Activated B cell treated with CpG ODN at 0.5 μM for 24 hours (primary cell): ENCODE results near the gene NCR1. TPM values are rescaled to one million over a fixed set of nuclear protein-coding genes. Genes with fewer than 3 reads are reported as not detected.

Experiments
- ATAC-seq: fragments of 200-7000 bp; cut with Tn5 transposase; one replicate; pipeline ENCODE4 v1.10.0; 2021; ENCODE audit warnings: low read depth, mild to moderate bottlenecking, moderate library complexity
- CTCF ChIA-PET: fragments of 350-600 bp; sonication (Branson Sonifier 250); formaldehyde crosslinking; loops from one replicate; lab custom pipeline; 2021; ENCODE audit warnings: antibody characterized with exemption; lab: Charles Lee
- POLR2A ChIA-PET: fragments of 350-600 bp; sonication (Branson Sonifier 250); formaldehyde crosslinking; loops from one replicate; lab custom pipeline; 2021; ENCODE audit warnings: antibody characterized with exemption; lab: Charles Lee
- DNase-seq: peaks from one replicate; pipeline ENCODE4 v3.0.0; 2022
- H3K27ac Mint-ChIP-seq: one replicate; pipeline ENCODE4 v1.8.0; 2020; ENCODE audit warnings: mixed read lengths
- H3K27me3 Mint-ChIP-seq: one replicate; pipeline ENCODE4 v1.8.0; 2021; ENCODE audit warnings: mixed read lengths
- H3K36me3 Mint-ChIP-seq: one replicate; pipeline ENCODE4 v1.8.0; 2021; ENCODE audit warnings: low read depth, mixed read lengths
- H3K4me1 Mint-ChIP-seq: one replicate; pipeline ENCODE4 v1.8.0; 2021; ENCODE audit warnings: mixed read lengths
- H3K4me3 Mint-ChIP-seq: one replicate; pipeline ENCODE4 v1.8.0; 2020; ENCODE audit warnings: mild to moderate bottlenecking, mixed read lengths
- H3K9me3 Mint-ChIP-seq: one replicate; pipeline ENCODE4 v1.8.0; 2020; ENCODE audit warnings: mixed read lengths
- intact Hi-C: fragments of 100-400 bp; cut with micrococcal nuclease; formaldehyde crosslinking; loops from one replicate; pipeline ENCODE4 v1.15.1; 2024
- total RNA-seq: library from RNA; stranded (reverse); gene quantifications from 2 replicates; pipeline ENCODE4 v1.2.3, GENCODE V29; 2022
- TF ChIP-seq, protein P1 (sequence below): fragments of 200-600 bp; IDR thresholded peaks from one replicate; pipeline ENCODE4 v1.8.0; 2022; ENCODE audit warnings: antibody characterized with exemption, mild to moderate bottlenecking

The NCR1 gene
- total RNA-seq, 1 donor from 2014 or later: not detected

DNA sequence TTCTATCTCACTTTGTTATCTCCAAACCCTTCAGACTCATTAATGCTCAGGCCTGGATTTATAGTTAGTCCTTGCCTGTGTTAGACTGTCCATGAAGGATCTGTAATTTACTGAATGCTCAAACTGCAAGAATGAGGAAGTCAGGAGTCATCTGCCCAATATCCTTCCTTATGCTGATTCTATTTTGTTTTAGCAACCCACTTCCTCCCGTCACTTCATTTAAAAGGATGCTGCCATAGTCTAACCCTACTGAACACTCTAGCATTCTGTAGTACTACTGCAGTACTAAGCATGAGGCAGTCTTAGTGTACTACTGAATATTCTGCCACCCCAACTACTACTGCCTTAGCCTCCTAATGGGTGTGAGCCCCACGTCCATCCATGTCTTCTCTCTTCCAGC is 30.4 kb upstream of the NCR1 start:
- Mint-ChIP-seq H3K27ac (no peak overlapping the region), H3K36me3 (no peaks in the 10 kb centered on the region), H3K4me1 (peaks cover 3% of the 10 kb centered on the region), H3K4me3 (no peak overlapping the region), H3K27me3 (peaks cover 17% of the 10 kb centered on the region), H3K9me3 (no peaks in the 10 kb centered on the region)
- DNase-seq: no peak
- ATAC-seq: no peak
- POLR2A ChIA-PET: no interaction called here
- intact Hi-C loops: no loop called here
- CTCF ChIA-PET: no interaction called here
- TF ChIP-seq, protein P1, sequence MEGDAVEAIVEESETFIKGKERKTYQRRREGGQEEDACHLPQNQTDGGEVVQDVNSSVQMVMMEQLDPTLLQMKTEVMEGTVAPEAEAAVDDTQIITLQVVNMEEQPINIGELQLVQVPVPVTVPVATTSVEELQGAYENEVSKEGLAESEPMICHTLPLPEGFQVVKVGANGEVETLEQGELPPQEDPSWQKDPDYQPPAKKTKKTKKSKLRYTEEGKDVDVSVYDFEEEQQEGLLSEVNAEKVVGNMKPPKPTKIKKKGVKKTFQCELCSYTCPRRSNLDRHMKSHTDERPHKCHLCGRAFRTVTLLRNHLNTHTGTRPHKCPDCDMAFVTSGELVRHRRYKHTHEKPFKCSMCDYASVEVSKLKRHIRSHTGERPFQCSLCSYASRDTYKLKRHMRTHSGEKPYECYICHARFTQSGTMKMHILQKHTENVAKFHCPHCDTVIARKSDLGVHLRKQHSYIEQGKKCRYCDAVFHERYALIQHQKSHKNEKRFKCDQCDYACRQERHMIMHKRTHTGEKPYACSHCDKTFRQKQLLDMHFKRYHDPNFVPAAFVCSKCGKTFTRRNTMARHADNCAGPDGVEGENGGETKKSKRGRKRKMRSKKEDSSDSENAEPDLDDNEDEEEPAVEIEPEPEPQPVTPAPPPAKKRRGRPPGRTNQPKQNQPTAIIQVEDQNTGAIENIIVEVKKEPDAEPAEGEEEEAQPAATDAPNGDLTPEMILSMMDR: no peak

DNA sequence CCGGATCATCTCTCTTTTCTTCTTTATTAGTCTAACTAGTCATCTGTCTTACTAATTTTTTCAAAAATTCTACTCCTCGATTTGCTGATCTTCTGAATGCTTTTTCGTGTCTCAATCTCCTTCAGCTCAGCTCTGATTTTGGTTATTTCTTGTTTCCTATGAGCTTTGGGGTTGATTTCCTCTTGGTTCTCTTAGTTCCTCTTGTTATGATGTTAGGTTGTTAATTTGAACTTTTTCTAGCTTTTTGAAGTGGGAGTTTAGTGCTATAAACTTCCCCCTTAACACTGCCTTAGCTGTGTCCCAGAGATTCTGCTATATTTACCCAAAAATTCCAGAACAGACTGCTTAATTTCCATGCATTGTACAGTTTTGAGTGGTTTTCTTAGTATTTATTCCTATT is 28.5 kb upstream of the NCR1 start:
- ATAC-seq: no peak
- ChIA-PET POLR2A (no interaction called here), CTCF (no interaction called here)

DNA sequence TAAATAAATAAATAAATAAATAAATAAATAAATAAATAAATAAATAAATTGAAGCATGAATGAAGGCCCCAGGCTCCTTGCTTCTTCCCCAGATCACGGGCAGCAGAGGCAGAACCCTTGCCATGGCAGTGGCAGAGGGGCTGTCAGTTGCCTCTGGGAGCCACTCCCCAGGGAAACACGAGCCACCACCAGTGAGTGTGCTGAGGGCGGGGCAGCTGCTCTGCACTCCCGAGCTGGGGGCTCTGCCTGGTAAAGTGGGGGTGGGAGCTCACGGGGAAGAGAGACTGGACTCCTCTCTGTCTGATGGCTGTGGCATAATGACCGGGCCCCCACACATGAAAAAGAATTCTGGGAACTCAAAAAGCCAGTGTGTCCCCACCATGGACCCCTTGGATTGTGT is 24.1 kb upstream of the NCR1 start:
- TF ChIP-seq, protein P1: no peak
- H3K27ac Mint-ChIP-seq: no peak overlapping the region
- no peaks in the 10 kb centered on the region for H3K9me3 Mint-ChIP-seq
- H3K4me3 Mint-ChIP-seq: no peak overlapping the region
- CTCF ChIA-PET: interaction anchor here (1.0 to 1.3 kb wide), 3 partner anchors 49 to 622 kb away, joined by 3 to 5 read pairs (median 3); no protein-coding TSS in a partner anchor
- peaks cover 4% of the 10 kb centered on the region for H3K4me1 Mint-ChIP-seq
- peaks cover 26% of the 10 kb centered on the region for H3K27me3 Mint-ChIP-seq
- ATAC-seq (no peak), DNase-seq (no peak)
- POLR2A ChIA-PET: no interaction called here
- intact Hi-C loops: loop anchor here (5.0 kb wide), 1 partner anchor 620 kb away; no protein-coding TSS in a partner anchor
- H3K36me3 Mint-ChIP-seq: no peaks in the 10 kb centered on the region

More for the DNA sequence above, 28.5 kb upstream of the NCR1 start:
- intact Hi-C loops: no loop called here
- no peak for DNase-seq
- no peaks in the 10 kb centered on the region for H3K9me3 Mint-ChIP-seq
- peaks cover 21% of the 10 kb centered on the region for H3K27me3 Mint-ChIP-seq
- TF ChIP-seq, protein P1: no peak
- peaks cover 3% of the 10 kb centered on the region for H3K4me1 Mint-ChIP-seq
- H3K4me3 Mint-ChIP-seq: no peak overlapping the region
- no peaks in the 10 kb centered on the region for H3K36me3 Mint-ChIP-seq
- H3K27ac Mint-ChIP-seq: no peak overlapping the region

DNA sequence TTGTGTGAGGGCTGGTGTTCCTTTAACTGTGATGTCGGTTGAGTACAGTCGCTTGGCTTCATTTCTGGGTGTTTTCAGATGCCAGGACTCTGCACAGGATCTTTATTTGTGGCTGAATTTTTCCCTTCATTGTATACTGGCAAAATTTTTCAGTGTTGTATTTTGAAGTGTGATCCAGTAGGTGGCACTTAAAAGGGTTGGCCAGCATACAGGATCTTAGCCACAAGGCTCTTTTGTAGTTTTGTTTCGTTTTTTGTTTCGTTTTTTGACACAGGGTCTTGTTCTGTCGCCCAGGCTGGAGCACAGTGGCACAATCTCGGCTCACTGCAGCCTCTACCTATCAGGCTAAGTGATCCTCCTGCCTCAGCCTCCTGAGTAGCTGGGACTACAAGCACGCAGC is 23.2 kb upstream of the NCR1 start:
- H3K36me3 Mint-ChIP-seq: no peaks in the 10 kb centered on the region
- intact Hi-C loops: loop anchor here (5.0 kb wide), 1 partner anchor 620 kb away; no protein-coding TSS in a partner anchor
- peaks cover 26% of the 10 kb centered on the region for H3K27me3 Mint-ChIP-seq
- TF ChIP-seq, protein P1: no peak
- no peak overlapping the region for H3K4me3 Mint-ChIP-seq
- ATAC-seq (no peak), DNase-seq (no peak)
- POLR2A ChIA-PET: no interaction called here
- CTCF ChIA-PET: interaction anchor here (1.3 kb wide), 1 partner anchor 621 kb away, joined by 3 read pairs; no protein-coding TSS in a partner anchor
- peaks cover 4% of the 10 kb centered on the region for H3K4me1 Mint-ChIP-seq
- no peak overlapping the region for H3K27ac Mint-ChIP-seq
- H3K9me3 Mint-ChIP-seq: no peaks in the 10 kb centered on the region

DNA sequence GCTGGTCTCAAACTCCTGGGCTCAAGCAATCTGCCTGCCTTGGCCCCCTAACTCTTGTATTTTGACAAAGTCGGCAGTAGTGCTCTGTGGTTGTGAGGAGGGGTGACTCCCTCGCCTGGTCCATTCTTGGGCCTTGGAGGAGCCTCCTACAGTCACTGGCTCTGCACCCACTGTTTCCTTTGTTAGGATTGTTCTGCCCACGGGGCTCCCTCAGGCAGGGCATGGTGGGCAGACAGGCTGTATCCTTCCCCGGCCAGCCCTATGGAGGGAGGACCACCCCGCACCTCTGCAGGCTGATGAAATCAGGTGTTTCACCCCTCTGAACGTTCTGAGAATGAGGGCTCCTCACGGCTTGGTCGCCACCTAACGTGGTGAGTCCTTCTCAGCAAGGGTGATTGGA is 22.7 kb upstream of the NCR1 start:
- ChIA-PET POLR2A (no interaction called here), CTCF (interaction anchor here (1.3 kb wide), 1 partner anchor 621 kb away, joined by 3 read pairs; no protein-coding TSS in a partner anchor)
- H3K9me3 Mint-ChIP-seq: no peaks in the 10 kb centered on the region
- no peaks in the 10 kb centered on the region for H3K36me3 Mint-ChIP-seq
- no peak for ATAC-seq
- peaks cover 26% of the 10 kb centered on the region for H3K27me3 Mint-ChIP-seq
- H3K4me3 Mint-ChIP-seq: no peak overlapping the region
- DNase-seq: no peak
- peaks cover 4% of the 10 kb centered on the region for H3K4me1 Mint-ChIP-seq
- H3K27ac Mint-ChIP-seq: no peak overlapping the region
- intact Hi-C loops: loop anchor here (5.0 kb wide), 1 partner anchor 619 kb away; no protein-coding TSS in a partner anchor
- TF ChIP-seq, protein P1: no peak
